C4-2B (cell line): ENCODE results near the gene HOXA7.

ENCODE experiments used
- H3K27ac ChIP-seq: fragments of 450-650 bp; 2 replicates; pipeline ENCODE4 v1.5.1; 2017
- CTCF ChIP-seq: fragments of 450-650 bp; conservative IDR thresholded peaks from 2 replicates; pipeline ENCODE4 v1.5.1; 2017; ENCODE audit warnings: mild to moderate bottlenecking
- ZFX ChIP-seq: fragments of 450-650 bp; IDR thresholded peaks from 2 replicates; pipeline ENCODE4 v1.6.1; 2017

The HOXA7 gene

GRCh38 chr7:27116962-27117886 is 39.3 kb downstream of the HOXA7 start:
- no peak overlapping the region for H3K27ac ChIP-seq
- TF ChIP-seq CTCF (no peak), ZFX (no peak)

GRCh38 chr7:27116031-27116961 is 40.2 kb downstream of the HOXA7 start:
- no peak for TF ChIP-seq CTCF
- no peak for TF ChIP-seq ZFX
- no peak overlapping the region for H3K27ac ChIP-seq

- no peak overlapping the region for H3K27ac ChIP-seq
- TF ChIP-seq ZFX = no peak
- TF ChIP-seq CTCF = no peak
Observed at GRCh38 chr7:27115221-27116026, 41.1 kb downstream of the HOXA7 start.

- no peak overlapping the region for H3K27ac ChIP-seq
- TF ChIP-seq CTCF (no peak), ZFX (no peak)
Observed at GRCh38 chr7:27114881-27115220, 41.6 kb downstream of the HOXA7 start.

- H3K27ac ChIP-seq = no peak overlapping the region
- no peak for TF ChIP-seq ZFX
- TF ChIP-seq CTCF = no peak
Observed at GRCh38 chr7:27113991-27114769, 42.3 kb downstream of the HOXA7 start.
